K562 (cell line): Measurements from ENCODE around the gene RASIP1. TPM values are rescaled to one million over a fixed set of nuclear protein-coding genes. Genes with fewer than 3 reads are reported as not detected.

Experiments
- CCAR2 ChIP-seq: fragments of 200-400 bp; formaldehyde crosslinking; IDR thresholded peaks from 2 replicates; pipeline ENCODE4 v1.6.1; 2017; ENCODE audit warnings: mild to moderate bottlenecking, low read depth, low read length
- GABPA ChIP-seq: fragments of 200-800 bp; sonication (Bioruptor generic); conservative IDR thresholded peaks from 2 replicates; pipeline ENCODE4 v1.6.1; 2016; ENCODE audit warnings: low read depth, missing genetic modification characterization, missing compliant biosample characterization
- GATAD2B ChIP-seq: fragments of 450-650 bp; IDR thresholded peaks from 2 replicates; pipeline ENCODE4 v1.6.1; 2017; ENCODE audit warnings: mild to moderate bottlenecking, borderline replicate concordance
- LEF1 ChIP-seq: fragments of 450-650 bp; IDR thresholded peaks from 2 replicates; pipeline ENCODE4 v1.6.1; 2016; ENCODE audit warnings: mild to moderate bottlenecking
- MYBL2 ChIP-seq, 2 experiments: fragments of 450-650 bp in 1 of 2; sonication (generic) in 1 of 2; formaldehyde crosslinking in 1 of 2; IDR thresholded peaks; 2 replicates each; pipeline versions ENCODE4 v1.6.1 to v1.8.1; 2017 to 2022; ENCODE audit warnings: borderline replicate concordance in 1 of 2, inconsistent platforms in 1 of 2, low read depth in 1 of 2, mild to moderate bottlenecking in 1 of 2, missing genetic modification reagents in 1 of 2, moderate library complexity in 1 of 2
- NCOA4 ChIP-seq: fragments of 450-650 bp; IDR thresholded peaks from 2 replicates; pipeline ENCODE4 v1.6.1; 2018; ENCODE audit warnings: mild to moderate bottlenecking; ENCODE audit not compliant: partially characterized antibody
- PBX2 ChIP-seq, 2 experiments: IDR thresholded peaks in 1 of 2; conservative IDR thresholded peaks in 1 of 2; 2 replicates each; pipeline ENCODE4 v1.6.1; 2016; ENCODE audit warnings: low read depth in 2 of 2, mild to moderate bottlenecking in 1 of 2, missing compliant biosample characterization in 1 of 2, missing genetic modification characterization in 1 of 2, moderate library complexity in 1 of 2
- U2AF2 ChIP-seq: fragments of 200-400 bp; formaldehyde crosslinking; optimal IDR thresholded peaks from 2 replicates; pipeline ENCODE3; 2017; ENCODE audit warnings: low read depth, mild to moderate bottlenecking, low read length
- ZBTB1 ChIP-seq: sonication (generic); formaldehyde crosslinking; IDR thresholded peaks from 2 replicates; pipeline ENCODE4 v1.8.1; 2023; ENCODE audit warnings: missing genetic modification reagents, low read depth, mild to moderate bottlenecking, borderline replicate concordance
- ZNF197 ChIP-seq: fragments of 200-800 bp; sonication (Bioruptor generic); IDR thresholded peaks from 2 replicates; pipeline ENCODE4 v1.6.1; 2016; ENCODE audit warnings: low read depth, missing genetic modification characterization, missing compliant biosample characterization
- ZNF311 ChIP-seq: fragments of 250-450 bp; sonication (Bioruptor Pico); IDR thresholded peaks from 2 replicates; pipeline ENCODE4 v1.4.0; 2020; ENCODE audit warnings: mild to moderate bottlenecking, moderate library complexity
- ZNF407 ChIP-seq: fragments of 450-650 bp; IDR thresholded peaks from 2 replicates; pipeline ENCODE4 v1.6.1; 2016; ENCODE audit warnings: low read depth
- polyA plus RNA-seq, 8 experiments: library from polyadenylated mRNA; depleted of rRNA in 4 of 8; stranded (reverse) in 5 of 8; unstranded in 3 of 8; fragments of >200 nt; fragmentation: Nextera tagmentation in 2 of 8; fragmentation: Illumina TruSeq in 1 of 8; extraction: Ambion mirVana in 2 of 8; extraction: Trizol in 1 of 8; gene quantifications; 2 replicates each; pipeline versions ENCODE4 v1.2.1 to v1.2.3, GENCODE V29; 2011 to 2014; ENCODE audit warnings: inconsistent platforms in 1 of 8, missing spikeins in 1 of 8
- total RNA-seq, 7 experiments: library from RNA; depleted of rRNA in 6 of 7; stranded (reverse); fragments of >200 nt in 6 of 7; fragmentation: Illumina TruSeq in 2 of 7; extraction: Trizol in 2 of 7; gene quantifications; 2 replicates each; pipeline versions ENCODE4 v1.2.1 to v1.2.3, GENCODE V29; 2011 to 2021; ENCODE audit warnings: low replicate concordance in 1 of 7

RASIP1 gene
- total and polyA plus RNA-seq, 9 of the 15 experiments (the other 6 are each of a cell fraction or from before 2014, with no cell fraction given), result 0.20 to 4.7 (median 1.5) TPM

- TF ChIP-seq PBX2 (CRISPR knock-in tag; IDR thresholded peaks at IDR 0.05; ENCODE audit: low read depth), result no peak
- no peak for TF ChIP-seq PBX2 (tag; conservative IDR thresholded peaks at IDR 0.05; ENCODE audit: low read depth)
- TF ChIP-seq GABPA (tag), result peak; percentile 93
- no peak for TF ChIP-seq ZBTB1 (CRISPR knock-in tag)
- no peak for TF ChIP-seq MYBL2 (IDR thresholded peaks at IDR 0.05; ENCODE audit: low read depth)
- TF ChIP-seq MYBL2 (CRISPR knock-in tag; IDR thresholded peaks at IDR 0.05; ENCODE audit: borderline replicate concordance), result no peak
- no peak for TF ChIP-seq U2AF2
- TF ChIP-seq CCAR2, result no peak
- no peak for TF ChIP-seq GATAD2B
- TF ChIP-seq ZNF197 (CRISPR knock-in tag), result peak; percentile 78; the same call in 1 of the 2 replicates
- no peak for TF ChIP-seq NCOA4
- no peak for TF ChIP-seq ZNF311
- TF ChIP-seq ZNF407, result no peak
- no peak for TF ChIP-seq LEF1
Observed at GRCh38 chr19:48724796-48725753, 15.3 kb downstream of the RASIP1 start (continued).
